ENCODE measurements around the gene ZMIZ1. TPM values are rescaled to one million over a fixed set of nuclear protein-coding genes. Genes with fewer than 3 reads are reported as not detected.

ZMIZ1 gene
- total RNA-seq, 1 donor from 2014 or later: 6.3 TPM

DNA sequence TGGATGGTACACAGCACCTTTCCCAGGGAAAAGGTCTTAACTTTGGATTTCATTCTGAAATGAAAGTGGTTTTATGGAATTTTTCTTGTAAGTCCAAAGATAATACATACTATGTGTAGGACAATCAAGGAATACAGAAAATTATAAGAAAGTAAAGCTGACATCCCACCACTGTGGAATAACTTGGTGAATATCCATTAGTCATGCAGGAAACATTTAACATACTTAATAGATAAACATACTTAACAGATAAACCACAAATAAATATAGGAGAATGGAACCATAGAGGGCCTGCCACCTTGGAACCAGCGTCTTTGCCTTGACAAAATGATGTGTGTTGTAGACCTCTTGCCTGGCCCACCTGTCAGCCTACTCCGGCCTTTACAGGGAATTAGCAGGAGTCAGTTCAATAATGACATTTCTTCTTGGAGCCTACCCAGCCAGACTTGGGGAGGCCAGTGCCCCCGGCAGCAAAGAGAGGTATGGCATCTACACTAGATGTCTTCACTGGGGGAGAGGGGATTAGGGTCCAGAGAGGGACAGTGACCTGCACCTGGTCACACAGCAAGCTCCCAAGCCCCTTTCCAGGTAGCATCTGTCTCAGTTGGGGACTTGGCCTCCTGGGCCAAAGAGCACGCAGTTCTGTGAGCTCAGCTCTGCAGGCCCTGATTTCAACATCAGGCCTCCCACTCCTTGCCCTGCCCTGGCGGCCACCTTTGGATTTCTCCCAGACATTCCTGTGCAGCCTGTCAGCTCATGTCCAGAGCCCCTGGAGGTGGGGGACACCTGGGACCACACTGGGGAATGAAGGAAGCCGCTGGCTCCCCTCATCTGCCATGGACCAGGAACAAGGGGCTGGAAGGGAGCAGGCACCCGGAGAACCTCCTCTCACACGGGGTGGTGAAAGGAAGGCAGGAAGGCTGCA lies 165.9 kb downstream of the ZMIZ1 start:
- DNase-seq (ENCODE audit: low read depth) (peak; percentile 33), FAIRE-seq (no peak)
- Histone ChIP-seq H3K27me3 (ENCODE audit: control insufficient read depth, insufficient read depth, low read length) (no peaks in the 10 kb centered on the region), H3K36me3 (ENCODE audit: control insufficient read depth, insufficient read depth, low read length) (peaks cover 5% of the 10 kb centered on the region), H3K4me3 (ENCODE audit: low read depth, low read length) (no peak overlapping the region)
- TF ChIP-seq, protein P1, sequence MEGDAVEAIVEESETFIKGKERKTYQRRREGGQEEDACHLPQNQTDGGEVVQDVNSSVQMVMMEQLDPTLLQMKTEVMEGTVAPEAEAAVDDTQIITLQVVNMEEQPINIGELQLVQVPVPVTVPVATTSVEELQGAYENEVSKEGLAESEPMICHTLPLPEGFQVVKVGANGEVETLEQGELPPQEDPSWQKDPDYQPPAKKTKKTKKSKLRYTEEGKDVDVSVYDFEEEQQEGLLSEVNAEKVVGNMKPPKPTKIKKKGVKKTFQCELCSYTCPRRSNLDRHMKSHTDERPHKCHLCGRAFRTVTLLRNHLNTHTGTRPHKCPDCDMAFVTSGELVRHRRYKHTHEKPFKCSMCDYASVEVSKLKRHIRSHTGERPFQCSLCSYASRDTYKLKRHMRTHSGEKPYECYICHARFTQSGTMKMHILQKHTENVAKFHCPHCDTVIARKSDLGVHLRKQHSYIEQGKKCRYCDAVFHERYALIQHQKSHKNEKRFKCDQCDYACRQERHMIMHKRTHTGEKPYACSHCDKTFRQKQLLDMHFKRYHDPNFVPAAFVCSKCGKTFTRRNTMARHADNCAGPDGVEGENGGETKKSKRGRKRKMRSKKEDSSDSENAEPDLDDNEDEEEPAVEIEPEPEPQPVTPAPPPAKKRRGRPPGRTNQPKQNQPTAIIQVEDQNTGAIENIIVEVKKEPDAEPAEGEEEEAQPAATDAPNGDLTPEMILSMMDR (IDR thresholded peaks at IDR 0.05; ENCODE audit: insufficient read depth, low read length, severe bottlenecking): no peak

DNA sequence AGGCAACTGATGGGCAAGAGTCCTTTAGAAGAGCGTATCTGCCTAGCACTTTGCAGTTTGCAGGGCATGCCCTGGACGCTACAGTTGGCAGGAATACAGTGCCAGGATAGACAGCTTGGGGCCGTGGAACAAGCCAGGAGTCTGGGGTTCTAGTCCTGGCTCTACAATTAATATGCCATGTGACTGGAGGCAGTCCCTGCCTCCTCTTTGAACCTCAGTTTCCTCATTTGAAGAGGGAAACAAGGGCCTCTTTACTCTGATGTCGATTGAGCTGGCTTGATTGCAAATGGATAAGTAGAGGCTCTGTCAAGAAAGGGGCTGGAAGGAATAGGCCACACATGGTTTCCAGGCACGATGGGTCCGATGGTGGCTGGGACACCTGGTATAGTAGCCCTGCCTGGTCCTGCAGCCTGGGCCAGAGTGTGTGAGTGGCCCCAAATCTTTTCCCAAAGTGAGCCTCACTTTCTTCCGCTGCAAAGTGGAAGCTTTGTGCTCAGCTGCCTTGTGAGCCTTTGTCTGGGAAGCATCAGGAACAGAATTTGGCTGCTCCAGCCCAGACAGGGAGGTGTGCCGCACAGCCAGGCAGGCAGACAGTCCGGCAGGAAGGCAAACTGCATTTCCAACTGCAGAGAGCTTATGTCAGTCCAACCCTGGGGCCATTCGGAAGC lies 167.1 kb downstream of the ZMIZ1 start:
- DNase-seq (ENCODE audit: low read depth) (no peak), FAIRE-seq (peak; percentile 18)
- TF ChIP-seq, protein P1 (IDR thresholded peaks at IDR 0.05; ENCODE audit: insufficient read depth, low read length, severe bottlenecking): no peak

DNA sequence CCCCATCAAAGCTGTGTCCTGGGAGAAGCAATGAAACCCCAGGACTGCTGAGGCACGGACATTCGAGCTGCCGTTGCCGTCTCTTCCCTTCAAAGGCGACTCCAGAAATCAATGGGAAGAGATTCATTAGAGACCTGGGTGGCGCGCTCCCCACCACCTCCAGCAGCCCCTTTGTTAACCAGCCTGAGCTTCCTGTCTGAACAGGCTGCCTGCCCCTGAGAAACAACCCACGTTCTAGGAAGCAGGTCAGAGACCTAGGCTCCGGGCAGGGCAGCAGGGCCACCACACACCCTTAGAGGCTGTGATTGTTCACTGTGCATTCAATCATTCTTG lies 167.6 kb downstream of the ZMIZ1 start:
- TF ChIP-seq, protein P1 (IDR thresholded peaks at IDR 0.05; ENCODE audit: insufficient read depth, low read length, severe bottlenecking): no peak
- H3K4me3 ChIP-seq (ENCODE audit: low read depth, low read length): no peak overlapping the region
- no peak for FAIRE-seq
- peaks cover 1% of the 10 kb centered on the region for H3K36me3 ChIP-seq (ENCODE audit: control insufficient read depth, insufficient read depth, low read length)
- DNase-seq (ENCODE audit: low read depth): no peak
- no peaks in the 10 kb centered on the region for H3K27me3 ChIP-seq (ENCODE audit: control insufficient read depth, insufficient read depth, low read length)

More for the DNA sequence above, 167.1 kb downstream of the ZMIZ1 start:
- Histone ChIP-seq H3K4me3 (ENCODE audit: low read depth, low read length) (no peak overlapping the region), H3K36me3 (ENCODE audit: control insufficient read depth, insufficient read depth, low read length) (peaks cover 3% of the 10 kb centered on the region), H3K27me3 (ENCODE audit: control insufficient read depth, insufficient read depth, low read length) (no peaks in the 10 kb centered on the region)

DNA sequence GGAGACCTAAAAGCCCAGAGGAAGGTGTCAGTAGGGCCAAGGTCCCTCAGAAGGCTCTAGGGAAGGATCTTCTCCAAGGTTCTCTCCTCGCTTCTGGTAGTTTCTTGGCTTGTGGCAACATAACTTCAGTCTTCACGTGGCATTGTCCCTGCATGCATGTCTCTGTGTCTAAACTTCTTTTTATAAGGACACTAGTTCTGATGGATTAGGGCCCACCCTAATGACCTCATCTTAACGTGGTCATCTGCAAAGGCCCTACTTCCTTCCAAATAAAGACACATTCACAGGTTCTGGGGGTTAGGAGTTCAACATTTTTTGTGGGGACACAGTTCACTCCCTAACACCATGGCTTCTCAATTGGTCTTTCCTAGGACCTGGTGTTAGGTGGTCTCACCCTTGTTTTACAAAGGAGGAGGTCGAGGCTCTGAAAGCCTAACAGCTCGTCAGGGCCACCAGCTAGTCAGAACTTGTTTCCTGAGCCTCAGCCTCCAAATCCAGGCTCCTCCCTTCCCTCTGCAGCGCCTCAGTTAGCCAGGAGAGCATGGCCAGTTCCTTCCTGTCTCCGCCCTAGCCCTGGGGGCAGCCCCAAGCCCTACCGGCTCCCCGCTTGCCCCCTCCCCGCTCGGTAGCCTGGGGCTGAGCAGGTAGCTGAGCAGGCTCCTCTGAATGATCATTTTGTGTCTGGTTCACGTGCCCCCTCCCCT lies 168.8 kb downstream of the ZMIZ1 start:
- no peaks in the 10 kb centered on the region for H3K36me3 ChIP-seq (ENCODE audit: control insufficient read depth, insufficient read depth, low read length)
- TF ChIP-seq, protein P1 (IDR thresholded peaks at IDR 0.05; ENCODE audit: insufficient read depth, low read length, severe bottlenecking): no peak
- no peak overlapping the region for H3K4me3 ChIP-seq (ENCODE audit: low read depth, low read length)
- H3K27me3 ChIP-seq (ENCODE audit: control insufficient read depth, insufficient read depth, low read length): no peaks in the 10 kb centered on the region
- DNase-seq (ENCODE audit: low read depth): peak; percentile 71
- no peak for FAIRE-seq

DNA sequence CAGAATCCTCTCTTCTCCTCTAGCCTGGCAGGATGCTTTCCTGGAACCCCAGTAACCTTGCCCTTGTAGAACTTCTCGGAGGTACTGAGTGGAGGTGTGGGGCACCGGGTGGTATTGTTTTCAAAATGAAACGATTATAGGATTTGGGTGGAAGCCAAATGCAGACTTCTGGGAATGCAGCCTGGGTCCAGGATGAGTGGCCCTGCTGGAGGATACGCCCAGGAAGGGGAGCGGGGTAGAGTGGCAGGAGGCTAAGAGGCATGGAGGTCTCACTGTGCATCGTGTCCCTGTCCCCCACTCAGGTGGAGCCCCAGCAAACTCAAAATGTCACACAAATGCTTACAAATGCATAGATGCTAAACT lies 169.4 kb downstream of the ZMIZ1 start:
- no peak for FAIRE-seq
- H3K4me3 ChIP-seq (ENCODE audit: low read depth, low read length): no peak overlapping the region

More for the DNA sequence above, 169.4 kb downstream of the ZMIZ1 start:
- no peaks in the 10 kb centered on the region for H3K36me3 ChIP-seq (ENCODE audit: control insufficient read depth, insufficient read depth, low read length)
- TF ChIP-seq, protein P1 (IDR thresholded peaks at IDR 0.05; ENCODE audit: insufficient read depth, low read length, severe bottlenecking): no peak
- DNase-seq (ENCODE audit: low read depth): no peak
- H3K27me3 ChIP-seq (ENCODE audit: control insufficient read depth, insufficient read depth, low read length): no peaks in the 10 kb centered on the region

Measured in bronchial epithelial cell (primary cell).